GM06990 (cell line): ENCODE measurements around the gene CEP20.

Source experiments
- DNase-seq: peaks from one replicate; pipeline ENCODE4 v3.0.0-alpha.2; 2011; ENCODE audit not compliant: insufficient read length; ENCODE audit errors: extremely low read depth
- H3K27me3 ChIP-seq: replicated peaks from 2 replicates; pipeline ENCODE4 v1.6.0; 2011; ENCODE audit warnings: low read length; ENCODE audit not compliant: control insufficient read depth, insufficient read depth
- H3K36me3 ChIP-seq: 2 replicates; pipeline ENCODE4 v1.5.1; 2011; ENCODE audit warnings: low read length; ENCODE audit not compliant: control insufficient read depth, insufficient read depth
- H3K4me3 ChIP-seq: replicated peaks from 2 replicates; pipeline ENCODE4 v1.5.1; 2011; ENCODE audit warnings: low read depth, mild to moderate bottlenecking, control low read depth, low read length
- TF ChIP-seq, protein P1 (sequence below): IDR thresholded peaks from 2 replicates; pipeline ENCODE4 v1.5.1; 2011; ENCODE audit warnings: low read length, control low read depth, mild to moderate bottlenecking, inconsistent platforms; ENCODE audit not compliant: insufficient read depth, poor library complexity, severe bottlenecking

CEP20 gene

GRCh38 chr16:15816228-15816627, 72.2 kb downstream of the CEP20 start:
- no peak for DNase-seq
- Histone ChIP-seq H3K36me3 (no peaks in the 10 kb centered on the region), H3K4me3 (no peak overlapping the region), H3K27me3 (no peaks in the 10 kb centered on the region)
- TF ChIP-seq, protein P1, sequence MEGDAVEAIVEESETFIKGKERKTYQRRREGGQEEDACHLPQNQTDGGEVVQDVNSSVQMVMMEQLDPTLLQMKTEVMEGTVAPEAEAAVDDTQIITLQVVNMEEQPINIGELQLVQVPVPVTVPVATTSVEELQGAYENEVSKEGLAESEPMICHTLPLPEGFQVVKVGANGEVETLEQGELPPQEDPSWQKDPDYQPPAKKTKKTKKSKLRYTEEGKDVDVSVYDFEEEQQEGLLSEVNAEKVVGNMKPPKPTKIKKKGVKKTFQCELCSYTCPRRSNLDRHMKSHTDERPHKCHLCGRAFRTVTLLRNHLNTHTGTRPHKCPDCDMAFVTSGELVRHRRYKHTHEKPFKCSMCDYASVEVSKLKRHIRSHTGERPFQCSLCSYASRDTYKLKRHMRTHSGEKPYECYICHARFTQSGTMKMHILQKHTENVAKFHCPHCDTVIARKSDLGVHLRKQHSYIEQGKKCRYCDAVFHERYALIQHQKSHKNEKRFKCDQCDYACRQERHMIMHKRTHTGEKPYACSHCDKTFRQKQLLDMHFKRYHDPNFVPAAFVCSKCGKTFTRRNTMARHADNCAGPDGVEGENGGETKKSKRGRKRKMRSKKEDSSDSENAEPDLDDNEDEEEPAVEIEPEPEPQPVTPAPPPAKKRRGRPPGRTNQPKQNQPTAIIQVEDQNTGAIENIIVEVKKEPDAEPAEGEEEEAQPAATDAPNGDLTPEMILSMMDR: no peak
